SK-N-SH (cell line): Measurements from ENCODE around the gene ANO3.

ENCODE experiments used
- CTCF ChIP-seq: fragments of 200-600 bp; sonication (generic); IDR thresholded peaks from 2 replicates; pipeline ENCODE4 v1.6.1; 2017; ENCODE audit warnings: antibody characterized with exemption, mild to moderate bottlenecking, moderate library complexity
- EP300 ChIP-seq, 2 experiments: IDR thresholded peaks; 2 replicates each; pipeline versions ENCODE4 v1.4.0 to v1.6.1; 2012; ENCODE audit warnings: borderline replicate concordance in 1 of 2, low read depth in 1 of 2, low read length in 1 of 2
- SIN3A ChIP-seq: IDR thresholded peaks from 2 replicates; pipeline ENCODE4 v1.6.1; 2012; ENCODE audit warnings: low read depth, mild to moderate bottlenecking, low read length, moderate library complexity, borderline replicate concordance
- TF ChIP-seq, protein P1 (sequence below): IDR thresholded peaks from 2 replicates; pipeline ENCODE4 v1.6.1; 2012; ENCODE audit warnings: mild to moderate bottlenecking, low read depth, low read length, moderate library complexity

- TF ChIP-seq CTCF (no peak), EP300 (IDR thresholded peaks at IDR 0.05; ENCODE audit: borderline replicate concordance in 1 of 2, low read depth in 1 of 2, low read length in 1 of 2) (no peak), SIN3A (no peak)
- TF ChIP-seq, protein P1, sequence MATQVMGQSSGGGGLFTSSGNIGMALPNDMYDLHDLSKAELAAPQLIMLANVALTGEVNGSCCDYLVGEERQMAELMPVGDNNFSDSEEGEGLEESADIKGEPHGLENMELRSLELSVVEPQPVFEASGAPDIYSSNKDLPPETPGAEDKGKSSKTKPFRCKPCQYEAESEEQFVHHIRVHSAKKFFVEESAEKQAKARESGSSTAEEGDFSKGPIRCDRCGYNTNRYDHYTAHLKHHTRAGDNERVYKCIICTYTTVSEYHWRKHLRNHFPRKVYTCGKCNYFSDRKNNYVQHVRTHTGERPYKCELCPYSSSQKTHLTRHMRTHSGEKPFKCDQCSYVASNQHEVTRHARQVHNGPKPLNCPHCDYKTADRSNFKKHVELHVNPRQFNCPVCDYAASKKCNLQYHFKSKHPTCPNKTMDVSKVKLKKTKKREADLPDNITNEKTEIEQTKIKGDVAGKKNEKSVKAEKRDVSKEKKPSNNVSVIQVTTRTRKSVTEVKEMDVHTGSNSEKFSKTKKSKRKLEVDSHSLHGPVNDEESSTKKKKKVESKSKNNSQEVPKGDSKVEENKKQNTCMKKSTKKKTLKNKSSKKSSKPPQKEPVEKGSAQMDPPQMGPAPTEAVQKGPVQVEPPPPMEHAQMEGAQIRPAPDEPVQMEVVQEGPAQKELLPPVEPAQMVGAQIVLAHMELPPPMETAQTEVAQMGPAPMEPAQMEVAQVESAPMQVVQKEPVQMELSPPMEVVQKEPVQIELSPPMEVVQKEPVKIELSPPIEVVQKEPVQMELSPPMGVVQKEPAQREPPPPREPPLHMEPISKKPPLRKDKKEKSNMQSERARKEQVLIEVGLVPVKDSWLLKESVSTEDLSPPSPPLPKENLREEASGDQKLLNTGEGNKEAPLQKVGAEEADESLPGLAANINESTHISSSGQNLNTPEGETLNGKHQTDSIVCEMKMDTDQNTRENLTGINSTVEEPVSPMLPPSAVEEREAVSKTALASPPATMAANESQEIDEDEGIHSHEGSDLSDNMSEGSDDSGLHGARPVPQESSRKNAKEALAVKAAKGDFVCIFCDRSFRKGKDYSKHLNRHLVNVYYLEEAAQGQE: no peak
These were observed 251.6 kb downstream of the ANO3 start for GRCh38 chr11:26583550-26583949.
